GM12892 (cell line): ENCODE measurements around the gene ARL11.

Experiments used
- DNase-seq: peaks from one replicate; pipeline ENCODE4 v3.0.0; 2011; ENCODE audit not compliant: insufficient read length
- FAIRE-seq: peaks from 2 replicates; lab custom pipeline; 2011; peaks lifted over from hg19 to GRCh38; lab: Jason Lieb, UNC
- POLR2A ChIP-seq: IDR thresholded peaks from 2 replicates; pipeline ENCODE4 v1.6.1; 2011; ENCODE audit warnings: low read depth, low read length, control low read depth
- POLR2AphosphoS5 ChIP-seq: IDR thresholded peaks from 2 replicates; pipeline ENCODE4 v1.6.1; 2011; ENCODE audit warnings: low read depth, low read length, control low read depth
- TAF1 ChIP-seq: IDR thresholded peaks from 2 replicates; pipeline ENCODE4 v1.6.1; 2011; ENCODE audit warnings: low read depth, mild to moderate bottlenecking, control low read depth, low read length, borderline replicate concordance

Gene ARL11

DNA sequence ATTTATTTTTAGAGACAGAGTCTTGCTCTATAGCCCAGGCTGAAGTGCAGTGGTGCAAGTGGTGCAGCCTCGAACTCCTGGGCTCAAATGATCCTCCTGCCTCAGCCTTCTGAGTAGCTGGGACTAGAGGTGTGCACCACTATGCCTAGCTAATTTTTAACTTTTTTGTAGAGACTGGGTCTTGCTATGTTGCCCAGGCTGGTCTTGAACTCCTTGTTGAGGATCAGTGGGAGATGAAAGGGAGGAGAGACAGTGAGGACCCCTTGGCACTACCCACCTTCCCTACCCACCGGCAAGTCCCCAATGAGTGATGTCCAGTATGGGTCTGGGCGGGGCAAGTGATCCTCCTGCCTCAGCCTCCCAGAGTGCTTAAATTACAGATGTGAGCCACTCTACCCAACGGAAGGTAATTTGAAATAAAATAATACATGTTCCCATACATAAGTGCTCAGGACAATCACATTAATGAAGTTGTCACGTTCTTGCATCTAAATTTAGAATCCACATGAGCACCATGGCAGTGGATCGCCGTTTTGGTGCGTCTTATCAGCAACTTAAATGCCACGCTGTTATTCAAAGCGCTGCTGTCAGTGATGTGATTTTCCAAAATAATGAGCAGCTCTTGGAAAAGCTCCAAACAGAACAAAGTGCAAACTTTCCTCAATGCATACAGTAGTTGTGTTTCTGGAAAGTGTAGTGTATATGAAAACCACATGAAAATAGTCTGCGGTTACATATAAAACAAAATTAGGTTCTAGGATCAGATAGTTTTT is 5.9 kb upstream of the ARL11 start:
- DNase-seq: no peak
- TF ChIP-seq TAF1 (no peak), POLR2AphosphoS5 (no peak), POLR2A (no peak)
- no peak for FAIRE-seq

DNA sequence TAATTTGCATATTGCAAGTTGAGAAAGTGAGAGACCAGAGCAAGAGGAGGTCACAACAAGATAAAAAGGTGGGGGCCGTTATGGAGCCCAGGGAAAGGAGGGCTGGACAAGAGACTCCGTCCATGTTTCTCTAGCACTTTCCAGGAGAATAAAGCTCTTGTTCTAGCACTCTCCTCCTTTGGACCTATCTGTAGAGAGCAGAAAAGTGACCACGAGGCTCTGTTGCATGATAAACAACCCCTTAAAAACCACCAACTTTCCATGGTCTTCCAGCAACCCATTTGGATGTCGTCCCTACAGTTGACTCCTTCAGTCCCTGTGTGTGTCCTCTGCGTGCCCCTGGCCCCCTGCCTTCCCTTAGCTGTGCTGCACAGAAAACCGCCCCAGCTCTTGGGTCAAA is 4.1 kb upstream of the ARL11 start:
- no peak for DNase-seq
- no peak for TF ChIP-seq TAF1
- no peak for TF ChIP-seq POLR2AphosphoS5
- no peak for TF ChIP-seq POLR2A
- no peak for FAIRE-seq

- DNase-seq (no peak), FAIRE-seq (no peak)
- no peak for TF ChIP-seq TAF1
- TF ChIP-seq POLR2AphosphoS5: no peak
- TF ChIP-seq POLR2A: no peak
Observed at GRCh38 chr13:49625392-49626079, 2.8 kb upstream of the ARL11 start.

GRCh38 chr13:49629196-49629938 is 1.1 kb downstream of the ARL11 start:
- FAIRE-seq: peak; percentile 24

GRCh38 chr13:49629947-49630346 is 1.6 kb downstream of the ARL11 start:
- FAIRE-seq (no peak), DNase-seq (no peak)
- TF ChIP-seq POLR2A (no peak), POLR2AphosphoS5 (no peak), TAF1 (no peak)

More at GRCh38 chr13:49629196-49629938, 1.1 kb downstream of the ARL11 start:
- DNase-seq: no peak
- no peak for TF ChIP-seq POLR2AphosphoS5
- TF ChIP-seq TAF1: no peak
- no peak for TF ChIP-seq POLR2A

- TF ChIP-seq POLR2A (no peak), TAF1 (no peak)
- FAIRE-seq (no peak), DNase-seq (no peak)
Observed at GRCh38 chr13:49630580-49630979, 2.3 kb downstream of the ARL11 start.

GRCh38 chr13:49632156-49632555 is 3.8 kb downstream of the ARL11 start:
- TF ChIP-seq POLR2A (no peak), POLR2AphosphoS5 (no peak), TAF1 (no peak)
- FAIRE-seq (no peak), DNase-seq (no peak)

- FAIRE-seq: no peak
- DNase-seq: no peak
- TF ChIP-seq TAF1 (no peak), POLR2A (no peak), POLR2AphosphoS5 (no peak)
Observed at GRCh38 chr13:49633710-49634109, 5.4 kb downstream of the ARL11 start.

- no peak for DNase-seq
- TF ChIP-seq TAF1: no peak
- TF ChIP-seq POLR2A: no peak; the same call in 1 of the 2 replicates
- no peak for TF ChIP-seq POLR2AphosphoS5
- peak; percentile 85 for FAIRE-seq
Observed at GRCh38 chr13:49635599-49636433, 7.5 kb downstream of the ARL11 start.

GRCh38 chr13:49636705-49637104 is 8.4 kb downstream of the ARL11 start:
- DNase-seq: no peak
- FAIRE-seq: no peak
- TF ChIP-seq POLR2AphosphoS5: no peak
- TF ChIP-seq POLR2A: no peak
- no peak for TF ChIP-seq TAF1

- no peak for DNase-seq
- TF ChIP-seq TAF1 (no peak), POLR2A (no peak), POLR2AphosphoS5 (no peak)
- no peak for FAIRE-seq
Observed at GRCh38 chr13:49638030-49638743, 9.9 kb downstream of the ARL11 start.
